Activated effector memory CD4-positive, alpha-beta T cell treated with anti-CD3 and anti-CD28 coated beads, Interleukin-2, amount 50 U/mL, for 16 hours (primary cell): ENCODE measurements around the gene DRAP1.

ENCODE experiments used
- DNase-seq: peaks from one replicate; pipeline ENCODE4 v3.0.0-alpha.2; 2020

The DRAP1 gene

GRCh38 chr11:65919141-65919572, at the start of gene DRAP1:
Gene DRAP1, plus strand, starts transcription at chr11:65919426. Its CDS starts 76 bp downstream, at chr11:65919502.
- DNase-seq, result peak; percentile 99

- no peak for DNase-seq
Observed at GRCh38 chr11:65869643-65870306, 49.5 kb upstream of the DRAP1 start.

- no peak for DNase-seq
Observed at GRCh38 chr11:65870307-65870658, 48.9 kb upstream of the DRAP1 start.

- DNase-seq, result no peak
Observed at GRCh38 chr11:65870706-65871681, 48.2 kb upstream of the DRAP1 start.

- DNase-seq, result no peak
Observed at GRCh38 chr11:65871811-65872548, 47.2 kb upstream of the DRAP1 start.

- DNase-seq, result no peak
Observed at GRCh38 chr11:65872586-65873317, 46.5 kb upstream of the DRAP1 start, which contains the start of gene EFEMP2. Gene EFEMP2, minus strand, starts transcription at chr11:65872800. Its CDS starts 446 bp downstream, at chr11:65872354.

- peak; percentile 98 for DNase-seq
Observed at GRCh38 chr11:65873318-65874156, 45.7 kb upstream of the DRAP1 start.

GRCh38 chr11:65879617-65880016, 39.6 kb upstream of the DRAP1 start, which contains the start of gene CTSW:
Gene CTSW, plus strand, starts transcription at chr11:65879837. Its CDS starts 18 bp downstream, at chr11:65879855.
- peak; percentile 77 for DNase-seq

GRCh38 chr11:65880027-65880426, 39.2 kb upstream of the DRAP1 start:
- DNase-seq, result no peak

GRCh38 chr11:65880844-65881421, 38.3 kb upstream of the DRAP1 start:
- DNase-seq, result no peak

- no peak for DNase-seq
Observed at GRCh38 chr11:65882120-65883057, 36.8 kb upstream of the DRAP1 start.

GRCh38 chr11:65883058-65883761, 36.0 kb upstream of the DRAP1 start:
- DNase-seq, result no peak

- DNase-seq, result no peak
Observed at GRCh38 chr11:65883786-65884715, 35.2 kb upstream of the DRAP1 start.

GRCh38 chr11:65884716-65885092, 34.5 kb upstream of the DRAP1 start:
- DNase-seq, result peak; percentile 94

GRCh38 chr11:65885231-65885630, 34.0 kb upstream of the DRAP1 start:
- no peak for DNase-seq

- DNase-seq, result no peak
Observed at GRCh38 chr11:65885808-65886536, 33.3 kb upstream of the DRAP1 start.
